H1 (cell line): ENCODE results near the gene MATN4. TPM values are rescaled to one million over a fixed set of nuclear protein-coding genes. Genes with fewer than 3 reads are reported as not detected.

Source experiments
- CTCF ChIA-PET: fragments of 300-600 bp; sonication (Branson Sonifier 250); formaldehyde crosslinking; loops from one replicate; lab custom pipeline; 2021; ENCODE audit not compliant: partially characterized antibody; lab: Charles Lee
- POLR2A ChIA-PET: fragments of 300-600 bp; sonication (Branson Sonifier 250); formaldehyde crosslinking; loops from one replicate; lab custom pipeline; 2021; ENCODE audit warnings: inconsistent platforms; ENCODE audit not compliant: partially characterized antibody; lab: Charles Lee
- DNase-seq, 2 experiments: peaks; one replicate each; pipeline versions ENCODE4 v3.0.0 to v3.0.0-alpha.2; 2010 to 2022; ENCODE audit warnings: low spot score in 2 of 2, low read depth in 1 of 2, mixed read lengths in 1 of 2
- FAIRE-seq: peaks from 2 replicates; lab custom pipeline; 2011; peaks lifted over from hg19 to GRCh38; lab: Jason Lieb, UNC
- H2AFZ ChIP-seq: 2 replicates; pipeline ENCODE4 v1.8.1; 2012; ENCODE audit warnings: low read length, inconsistent platforms
- H2AK5ac ChIP-seq: 2 replicates; pipeline ENCODE4 v1.6.1; 2013; ENCODE audit warnings: low read depth, low read length
- H2BK120ac ChIP-seq: replicated peaks from 2 replicates; pipeline ENCODE3; 2013; ENCODE audit warnings: low read depth, low read length, inconsistent platforms
- H2BK12ac ChIP-seq: 2 replicates; pipeline ENCODE4 v1.6.1; 2013; ENCODE audit warnings: low read depth, low read length
- H2BK15ac ChIP-seq: 2 replicates; pipeline ENCODE4 v1.6.1; 2013; ENCODE audit warnings: low read length
- H2BK20ac ChIP-seq: 2 replicates; pipeline ENCODE4 v1.6.1; 2013; ENCODE audit warnings: low read length
- H2BK5ac ChIP-seq: 2 replicates; pipeline ENCODE4 v1.6.1; 2013; ENCODE audit warnings: low read depth, low read length
- H3K14ac ChIP-seq: 2 replicates; pipeline ENCODE4 v1.6.1; 2013; ENCODE audit warnings: inconsistent platforms; ENCODE audit not compliant: insufficient read length
- H3K18ac ChIP-seq: 2 replicates; pipeline ENCODE4 v1.6.1; 2013; ENCODE audit warnings: low read length; ENCODE audit errors: extremely low read depth
- H3K23ac ChIP-seq: 2 replicates; pipeline ENCODE4 v1.6.1; 2013; ENCODE audit warnings: inconsistent platforms; ENCODE audit not compliant: insufficient read length
- H3K23me2 ChIP-seq: 2 replicates; pipeline ENCODE4 v1.6.1; 2013; ENCODE audit warnings: low read depth, low read length
- H3K27ac ChIP-seq: 2 replicates; pipeline ENCODE4 v1.6.1; 2011; ENCODE audit warnings: low read depth, low read length, inconsistent platforms
- H3K27me3 ChIP-seq, 4 experiments: replicated peaks in 1 of 4; 1 replicate in 1 of 4; 2 replicates in 3 of 4; pipeline versions ENCODE4 v1.6.1 to v1.8.1; 2011 to 2013; ENCODE audit warnings: low read length in 3 of 4, mild to moderate bottlenecking in 3 of 4, inconsistent platforms in 2 of 4, mixed read lengths in 2 of 4, moderate library complexity in 1 of 4; ENCODE audit not compliant: control insufficient read depth in 3 of 4, insufficient read depth in 3 of 4; ENCODE audit errors: extremely low read depth in 1 of 4
- H3K36me3 ChIP-seq, 4 experiments: 2 replicates each; pipeline versions ENCODE4 v1.6.1 to v1.8.1; 2011 to 2013; ENCODE audit warnings: mild to moderate bottlenecking in 4 of 4, low read length in 3 of 4, moderate library complexity in 2 of 4, control low read depth in 1 of 4, inconsistent platforms in 1 of 4; ENCODE audit not compliant: insufficient read depth in 4 of 4, control insufficient read depth in 2 of 4
- H3K4ac ChIP-seq: replicated peaks from 2 replicates; pipeline ENCODE3; 2013; ENCODE audit warnings: low read length, low read depth, mixed read lengths, inconsistent platforms; ENCODE audit not compliant: insufficient read length
- H3K4me1 ChIP-seq, 4 experiments: replicated peaks in 1 of 4; 1 replicate in 1 of 4; 2 replicates in 3 of 4; pipeline versions ENCODE4 v1.6.1 to v1.8.1; 2011 to 2013; ENCODE audit warnings: low read length in 3 of 4, inconsistent platforms in 2 of 4, mixed read lengths in 1 of 4; ENCODE audit not compliant: insufficient read depth in 4 of 4, control insufficient read depth in 3 of 4
- H3K4me2 ChIP-seq, 2 experiments: 2 replicates each; pipeline versions ENCODE4 v1.6.1 to v1.8.1; 2011 to 2013; ENCODE audit warnings: low read depth in 2 of 2, low read length in 2 of 2, control low read depth in 1 of 2, inconsistent platforms in 1 of 2, mild to moderate bottlenecking in 1 of 2; ENCODE audit not compliant: insufficient read depth in 1 of 2
- H3K4me3 ChIP-seq, 4 experiments: fragments of 200-600, 300-600 bp in 1 of 4; sonication (generic), shearing (Covaris generic), sonication (Bioruptor Twin) in 1 of 4; 2 replicates each; pipeline versions ENCODE4 v1.5.1 to v1.8.1; 2011 to 2016; ENCODE audit warnings: low read length in 4 of 4, low read depth in 3 of 4, control low read depth in 2 of 4, inconsistent platforms in 2 of 4, mild to moderate bottlenecking in 2 of 4, mixed read lengths in 1 of 4, moderate library complexity in 1 of 4; ENCODE audit not compliant: insufficient read depth in 2 of 4; ENCODE audit errors: extremely low read depth in 1 of 4
- H3K56ac ChIP-seq: replicated peaks from 2 replicates; pipeline ENCODE3; 2013; ENCODE audit warnings: low read depth, mild to moderate bottlenecking, mixed read lengths, low read length, inconsistent platforms; ENCODE audit not compliant: insufficient read length
- H3K79me1 ChIP-seq: 2 replicates; pipeline ENCODE4 v1.6.1; 2013; ENCODE audit warnings: low read depth, low read length, control low read depth
- H3K79me2 ChIP-seq, 2 experiments: 2 replicates each; pipeline versions ENCODE4 v1.6.1 to v1.8.1; 2012 to 2013; ENCODE audit warnings: low read length in 2 of 2, mild to moderate bottlenecking in 2 of 2, inconsistent platforms in 1 of 2; ENCODE audit not compliant: insufficient read depth in 2 of 2, control insufficient read depth in 1 of 2
- H3K9ac ChIP-seq, 4 experiments: replicated peaks in 1 of 4; 1 replicate in 1 of 4; 2 replicates in 3 of 4; pipeline versions ENCODE4 v1.6.1 to v1.8.1; 2011 to 2013; ENCODE audit warnings: low read depth in 3 of 4, low read length in 3 of 4, control low read depth in 2 of 4, mild to moderate bottlenecking in 2 of 4, moderate library complexity in 2 of 4, inconsistent platforms in 1 of 4; ENCODE audit errors: extremely low read depth in 1 of 4
- H3K9me3 ChIP-seq, 2 experiments: 2 replicates each; pipeline versions ENCODE4 v1.6.1 to v1.8.1; 2012 to 2013; ENCODE audit warnings: mild to moderate bottlenecking in 2 of 2, moderate library complexity in 2 of 2, control low read depth in 1 of 2, inconsistent platforms in 1 of 2, low read depth in 1 of 2, low read length in 1 of 2, mixed read lengths in 1 of 2; ENCODE audit not compliant: insufficient read depth in 2 of 2
- H4K20me1 ChIP-seq, 2 experiments: replicated peaks in 1 of 2; 2 replicates each; pipeline versions ENCODE3 to v1.8.1; 2011 to 2013; ENCODE audit warnings: inconsistent platforms in 2 of 2, low read length in 2 of 2, mild to moderate bottlenecking in 1 of 2; ENCODE audit not compliant: insufficient read depth in 2 of 2, control insufficient read depth in 1 of 2
- H4K5ac ChIP-seq: 2 replicates; pipeline ENCODE4 v1.6.1; 2013; ENCODE audit warnings: low read length, low read depth, mixed read lengths, inconsistent platforms; ENCODE audit not compliant: insufficient read length
- H4K8ac ChIP-seq: 2 replicates; pipeline ENCODE4 v1.8.0; 2013; ENCODE audit warnings: mild to moderate bottlenecking, moderate library complexity, low read length, inconsistent platforms; ENCODE audit not compliant: insufficient read depth; ENCODE audit errors: extremely low read depth
- H4K91ac ChIP-seq: replicated peaks from 2 replicates; pipeline ENCODE3; 2013; ENCODE audit warnings: low read length, mixed read lengths, inconsistent platforms; ENCODE audit not compliant: insufficient read length
- BRCA1 ChIP-seq: IDR thresholded peaks from 2 replicates; pipeline ENCODE4 v1.6.1; 2012; ENCODE audit warnings: low read depth, low read length, improper control_type of control experiment
- CBX5 ChIP-seq: fragments of 300-800, 300-1000 bp; sonication (generic); IDR thresholded peaks from 2 replicates; pipeline ENCODE4 v1.7.1; 2016; ENCODE audit warnings: antibody characterized with exemption, low read length, low read depth
- CHD2 ChIP-seq: IDR thresholded peaks from 2 replicates; pipeline ENCODE4 v1.6.1; 2012; ENCODE audit warnings: low read length, improper control_type of control experiment
- EGR1 ChIP-seq: IDR thresholded peaks from 2 replicates; pipeline ENCODE4 v1.6.1; 2011; ENCODE audit warnings: low read depth, low read length, borderline replicate concordance
- HDAC2 ChIP-seq, 2 experiments: fragments of 300-600 bp in 1 of 2; sonication (generic) in 1 of 2; IDR thresholded peaks; 2 replicates each; pipeline ENCODE4 v1.6.1; 2011 to 2012; ENCODE audit warnings: low read depth in 2 of 2, low read length in 2 of 2, mild to moderate bottlenecking in 2 of 2, moderate library complexity in 2 of 2, borderline replicate concordance in 1 of 2, inconsistent platforms in 1 of 2
- POLR2A ChIP-seq, 2 experiments: IDR thresholded peaks; 1 replicate in 1 of 2; 2 replicates in 1 of 2; pipeline ENCODE4 v1.6.1; 2011; ENCODE audit warnings: low read depth in 2 of 2, low read length in 2 of 2, mild to moderate bottlenecking in 2 of 2; ENCODE audit errors: control extremely low read depth in 1 of 2
- POLR2AphosphoS5 ChIP-seq: IDR thresholded peaks from 2 replicates; pipeline ENCODE4 v1.6.1; 2011; ENCODE audit warnings: low read depth, low read length
- RFX5 ChIP-seq: IDR thresholded peaks from 2 replicates; pipeline ENCODE4 v1.6.1; 2011; ENCODE audit warnings: low read depth, low read length, improper control_type of control experiment, borderline replicate concordance
- RNF2 ChIP-seq: fragments of 200-900, 300-1000 bp; sonication (generic); IDR thresholded peaks from 2 replicates; pipeline ENCODE4 v1.7.1; 2016; ENCODE audit warnings: borderline replicate concordance, low read depth, mild to moderate bottlenecking, antibody characterized with exemption, low read length; ENCODE audit not compliant: poor library complexity, severe bottlenecking; ENCODE audit errors: missing control alignments
- SP2 ChIP-seq: IDR thresholded peaks from 2 replicates; pipeline ENCODE4 v1.6.1; 2012; ENCODE audit warnings: mild to moderate bottlenecking, low read length, inconsistent platforms
- SP4 ChIP-seq: IDR thresholded peaks from 2 replicates; pipeline ENCODE4 v1.6.1; 2012; ENCODE audit warnings: low read length, inconsistent platforms
- SUZ12 ChIP-seq: fragments of 200-600 bp; sonication (generic); IDR thresholded peaks from 2 replicates; pipeline ENCODE4 v1.6.1; 2012; ENCODE audit warnings: mild to moderate bottlenecking, inconsistent platforms, low read length, moderate library complexity, mixed read lengths
- TBP ChIP-seq: IDR thresholded peaks from 2 replicates; pipeline ENCODE4 v1.6.1; 2011; ENCODE audit warnings: low read depth, low read length, improper control_type of control experiment
- TCF12 ChIP-seq: IDR thresholded peaks from 2 replicates; pipeline ENCODE4 v1.6.1; 2011; ENCODE audit warnings: low read depth, mild to moderate bottlenecking, low read length
- USF2 ChIP-seq: IDR thresholded peaks from 2 replicates; pipeline ENCODE4 v1.6.1; 2011; ENCODE audit warnings: low read length, improper control_type of control experiment
- WGBS, 2 experiments: shearing (Covaris generic) in 1 of 2; methylation state at CpG; one replicate each; pipeline versions ENCODE4 v1.1.6 to v1.1.7; 2013 to 2015; ENCODE audit warnings: low lambda C conversion rate in 2 of 2, mixed read lengths in 2 of 2, inconsistent platforms in 1 of 2, low coverage in 1 of 2, missing lambda C conversion rate in 1 of 2; ENCODE audit not compliant: insufficient replicate concordance in 2 of 2, insufficient coverage in 1 of 2, insufficient read length in 1 of 2; ENCODE audit errors: extremely low coverage in 1 of 2, missing lambda C conversion rate in 1 of 2; 5-methylcytosine and 5-hydroxymethylcytosine counted together
- polyA plus RNA-seq, 7 experiments: library from polyadenylated mRNA; depleted of rRNA in 3 of 7; stranded (reverse) in 5 of 7; unstranded in 2 of 7; fragments of >200 nt in 5 of 7; fragments of 200-250 nt in 2 of 7; gene quantifications; 1 replicate in 5 of 7; 2 replicates in 1 of 7; 4 replicates in 1 of 7; pipeline versions ENCODE4 v1.2.1 to v1.2.3, GENCODE V29; 2011 to 2013; ENCODE audit warnings: missing spikeins in 2 of 7, mixed read lengths in 2 of 7
- total RNA-seq: library from RNA; stranded (reverse); fragmentation: NEBNext Ultra II Directional; extraction: Animal tissue kit (Norgen Biotek cat#: 25700); gene quantifications from 2 replicates; pipeline ENCODE4 v1.2.1, GENCODE V29; 2021

Gene MATN4
- total and polyA plus RNA-seq, 2 of the 8 experiments (the other 6 are each of a cell fraction or from before 2014, with no cell fraction given), result 2.1 to 4.4 TPM

GRCh38 chr20:45247865-45248264 lies 60.2 kb downstream of the MATN4 start:
- Histone ChIP-seq H3K18ac (no peak overlapping the region), H4K91ac (no peak overlapping the region), H3K4ac (no peak overlapping the region), H3K56ac (no peak overlapping the region), H4K8ac (no peak overlapping the region), H2BK120ac (no peak overlapping the region), H2AFZ (no peak overlapping the region), H3K27me3 (peaks cover 0 to 2% (median 0%) of the 10 kb centered on the region in 4 experiments; a peak in 3 of 7 replicates), H3K14ac (no peak overlapping the region), H2BK12ac (no peak overlapping the region), H3K9me3 (no peaks in the 10 kb centered on the region), H3K23ac (no peak overlapping the region), H2BK20ac (no peak overlapping the region), H3K4me1 (no peaks in the 10 kb centered on the region), H3K27ac (no peak overlapping the region), H3K79me1 (no peaks in the 10 kb centered on the region), H4K20me1 (no peaks in the 10 kb centered on the region), H3K4me2 (no peak overlapping the region), H2AK5ac (no peak overlapping the region), H3K79me2 (no peaks in the 10 kb centered on the region), H3K36me3 (no peaks in the 10 kb centered on the region), H4K5ac (no peak overlapping the region), H3K23me2 (no peaks in the 10 kb centered on the region), H3K9ac (no peak overlapping the region), H3K4me3 (no peak overlapping the region), H2BK15ac (no peak overlapping the region), H2BK5ac (no peak overlapping the region)
- DNase-seq, result no peak
- 85% methylated on average over 1 of the region's 1 CpG; no CpG with 5 or more reads in 1 of the 2 experiments for WGBS, 2 experiments
- POLR2A ChIA-PET, result no interaction called here
- CTCF ChIA-PET, result no interaction called here
- no peak for FAIRE-seq
- TF ChIP-seq HDAC2 (IDR thresholded peaks at IDR 0.05; ENCODE audit: borderline replicate concordance in 1 of 2, low read depth in 2 of 2, low read length in 2 of 2) (no peak), SP4 (no peak), TCF12 (no peak), USF2 (no peak), POLR2A (IDR thresholded peaks at IDR 0.05; ENCODE audit: control extremely low read depth in 1 of 2, low read depth in 2 of 2, low read length in 2 of 2) (no peak), SP2 (no peak), CHD2 (no peak), CBX5 (no peak), RNF2 (no peak), EGR1 (no peak), BRCA1 (no peak), TBP (no peak), RFX5 (no peak), POLR2AphosphoS5 (no peak), SUZ12 (no peak)
